Measurements from ENCODE around the gene ZNF407.

Gene ZNF407

GRCh38 chr18:75110311-75110710, 512.6 kb downstream of the ZNF407 start:
- no peak for DNase-seq

- no peak for DNase-seq
Observed at GRCh38 chr18:75110846-75111415, 513.3 kb downstream of the ZNF407 start.

DNA sequence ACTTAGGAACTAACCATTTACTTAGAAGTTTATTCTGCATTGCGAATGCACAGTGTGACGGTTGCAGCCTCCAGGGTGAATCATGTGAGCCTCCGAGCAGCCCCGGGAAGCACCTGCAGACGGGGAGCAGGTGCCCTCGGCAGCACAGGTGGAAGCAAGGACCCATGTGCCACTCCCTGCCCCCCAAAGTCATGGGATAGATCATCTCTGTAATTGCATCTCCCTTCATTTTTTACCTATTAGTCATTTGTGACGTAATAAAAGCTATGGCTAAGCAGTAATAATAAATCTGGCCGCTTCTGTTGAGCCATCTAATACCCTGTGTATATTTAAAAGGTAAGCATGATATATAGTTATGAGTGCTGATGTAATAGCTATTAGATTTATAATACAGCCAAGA, 514.1 kb downstream of the ZNF407 start:
- no peak for DNase-seq

DNA sequence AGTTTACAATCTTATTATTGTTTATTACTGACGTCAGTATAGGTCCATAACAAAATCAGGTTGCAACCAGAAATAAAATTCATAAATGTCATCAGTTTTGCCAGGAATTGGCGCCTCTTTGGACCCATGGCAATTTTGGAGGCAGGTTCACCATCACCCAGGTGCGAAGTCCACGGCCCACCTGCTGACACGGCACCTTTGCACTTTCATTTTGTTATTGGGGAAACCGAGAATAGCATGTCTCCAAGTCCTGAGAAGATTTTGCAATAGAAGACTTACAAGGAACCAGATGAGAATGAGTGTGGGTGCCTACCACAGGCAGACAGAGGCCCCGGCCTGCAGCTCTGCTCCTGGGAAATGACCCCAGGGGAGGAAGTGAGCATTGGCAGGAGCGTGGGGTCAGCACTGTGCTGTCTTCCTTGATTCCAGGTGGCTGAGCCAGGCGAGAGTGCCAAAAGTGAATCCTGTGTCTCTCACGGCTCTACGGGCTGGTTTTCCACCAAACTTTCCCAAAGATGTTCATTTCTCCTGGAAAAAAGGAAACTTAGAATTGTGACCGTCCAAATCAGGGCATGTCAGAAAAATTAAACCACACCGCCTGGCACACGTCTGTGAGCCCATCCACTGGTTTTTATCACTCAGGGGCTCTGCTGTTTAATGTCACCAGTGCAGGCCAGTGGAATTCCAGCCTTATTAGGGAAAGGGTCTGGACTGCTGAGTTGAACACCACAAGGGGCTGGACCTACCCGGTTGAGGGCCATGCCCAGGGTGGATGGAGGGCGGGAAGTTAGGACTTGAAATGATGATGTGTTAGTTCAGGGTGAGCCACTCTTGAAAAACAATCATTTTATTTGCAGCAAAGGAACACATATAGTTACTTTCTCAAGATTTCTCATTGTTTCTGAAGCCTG, 514.8 kb downstream of the ZNF407 start:
- DNase-seq: no peak

- no peak for DNase-seq
Observed at GRCh38 chr18:75113455-75113854, 515.8 kb downstream of the ZNF407 start.

DNA sequence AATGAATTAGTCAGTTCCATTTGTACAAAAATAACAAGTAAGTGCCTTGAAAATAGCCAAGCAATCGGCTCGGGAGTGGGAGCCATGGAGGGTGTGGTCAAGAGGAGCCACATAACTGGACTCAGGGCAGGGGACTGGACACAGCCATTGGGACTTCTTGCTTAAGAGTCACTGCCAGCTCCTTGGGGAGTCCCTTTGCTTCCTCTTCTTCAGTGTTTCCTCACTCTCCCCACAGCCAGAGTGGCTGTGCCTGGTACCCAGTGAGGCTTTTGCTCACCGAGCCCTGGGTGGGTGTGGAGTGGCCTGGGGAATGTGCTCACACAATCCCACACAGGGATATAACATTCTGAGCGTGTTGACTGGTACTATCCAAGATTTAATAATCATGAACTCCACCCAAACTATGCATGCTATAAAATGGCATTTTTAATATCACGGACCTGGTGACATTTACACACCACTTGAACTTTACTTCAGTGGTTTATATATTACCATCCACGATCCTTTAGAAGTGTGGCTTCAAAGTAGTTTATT, 516.6 kb downstream of the ZNF407 start:
- DNase-seq: no peak

Measured in NCI-H524 (cell line).